Left colon (tissue), 2 donors: ENCODE data around the gene AOC3. TPM values are rescaled to one million over a fixed set of nuclear protein-coding genes. Genes with fewer than 3 reads are reported as not detected.

ENCODE experiments used
- ATAC-seq: fragments of 200-7000 bp; cut with Tn5 transposase; one replicate; pipeline ENCODE4 v1.9.1; 2020; ENCODE audit warnings: mild to moderate bottlenecking, moderate library complexity
- DNase-seq, 2 donors: peaks; one replicate each; pipeline ENCODE4 v3.0.0-alpha.2; 2020
- intact Hi-C, 2 donors: fragments of 100-400 bp; cut with DNase I in 1 of 2; cut with micrococcal nuclease in 1 of 2; formaldehyde crosslinking; loops; one replicate each; pipeline versions ENCODE4 v1.11.2 to v1.14.0; 2022; cut with DNase I, micrococcal nuclease
- microRNA-seq, 2 donors: library from miRNA; unstranded; fragments of <30 nt; microRNA quantifications; one replicate each; pipeline versions ENCODE4 v1.1.0 to v1.2.0, GENCODE V29; 2020
- total RNA-seq, 2 donors: library from RNA; stranded (reverse); fragmentation: NEBNext Ultra II Directional; extraction: Animal tissue kit (Norgen Biotek cat#: 25700); gene quantifications; one replicate each; pipeline ENCODE4 v1.2.1, GENCODE V29; 2021
- donor health status: DM: no; HTN: no; CAD: no.
- donor health status: DM: yes; HTN: yes; CAD: no.

Gene AOC3
- total RNA-seq, 2 donors from 2014 or later, result 5.6 to 27.1 TPM

DNA sequence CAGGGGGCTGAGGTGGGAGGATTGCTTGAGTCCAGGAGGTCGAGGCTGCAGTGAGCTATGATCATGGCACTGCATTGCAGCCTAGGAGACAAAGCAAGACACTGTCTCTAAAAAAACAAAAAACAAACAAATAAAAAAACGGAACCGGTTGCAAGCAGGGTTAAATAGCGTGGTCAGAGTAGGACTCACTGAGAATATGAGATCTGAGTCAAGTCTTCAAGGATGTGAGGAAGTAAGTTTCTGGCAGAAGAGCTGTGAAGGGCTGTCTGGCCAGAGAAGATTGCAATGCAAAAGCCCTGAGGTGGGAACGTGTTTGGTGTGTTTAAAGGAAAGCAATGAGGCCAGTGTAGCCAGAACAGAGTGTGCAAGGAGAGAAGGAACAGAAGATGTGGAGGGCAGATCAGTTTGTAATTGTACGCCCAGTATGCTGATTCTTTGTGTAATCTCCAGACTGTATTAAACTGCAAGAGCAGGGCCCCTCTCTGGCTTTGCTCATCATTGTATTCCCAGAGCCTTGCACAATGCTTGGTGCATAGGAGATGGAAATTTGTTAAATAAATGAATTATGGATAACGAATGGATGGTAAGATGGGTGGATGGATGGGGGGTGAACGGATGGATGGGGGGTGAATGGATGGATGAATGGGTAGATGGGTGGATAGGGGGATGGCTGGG lies 55.9 kb downstream of the AOC3 start:
- DNase-seq (no peak), ATAC-seq (no peak)
- intact Hi-C loops, result no loop called here

Small RNA genes lying within 50 kb of the gene (microRNA-seq; reads per million reads assigned to microRNA genes)
- 0 to 2.7 reads per million in 2 donors for gene MIR6781

Other genes starting within 250 kb of the AOC3 start
- gene RETREG3, start 241.8 kb upstream of the AOC3 start, total RNA-seq, result 10 to 100 TPM; 49.0 to 71.6 TPM
- 10 to 100 TPM; 24.3 to 39.7 TPM for gene TUBG1, start 241.5 kb upstream of the AOC3 start, total RNA-seq
- 1 to 10 TPM; 4.4 to 7.7 TPM for gene TUBG2, start 191.9 kb upstream of the AOC3 start, total RNA-seq
- gene PLEKHH3, start 174.2 kb upstream of the AOC3 start, total RNA-seq, result 10 to 100 TPM; 15.0 to 16.6 TPM
- 1 to 10 TPM in 1 of 2 donors, under 1 TPM in 1; 0.58 to 2.4 TPM for gene CCR10, start 169.4 kb upstream of the AOC3 start, total RNA-seq
- 1 to 10 TPM; 1.2 to 4.6 TPM for gene CNTNAP1, start 168.7 kb upstream of the AOC3 start, total RNA-seq
- gene EZH1, start 106.2 kb upstream of the AOC3 start, total RNA-seq, result 10 to 100 TPM; 24.9 to 28.0 TPM
- gene RAMP2, start 90.0 kb upstream of the AOC3 start, total RNA-seq, result 1 to 10 TPM; 5.0 to 7.7 TPM
- 10 to 100 TPM; 81.5 to 83.6 TPM for gene VPS25, start 77.8 kb upstream of the AOC3 start, total RNA-seq
- 10 to 100 TPM; 32.7 to 41.2 TPM for gene WNK4, start 70.6 kb upstream of the AOC3 start, total RNA-seq
- 100 to 1,000 TPM; 142 to 167 TPM for gene COA3, start 52.5 kb upstream of the AOC3 start, total RNA-seq
- gene CNTD1, start 52.3 kb upstream of the AOC3 start, total RNA-seq, result 1 to 10 TPM; 1.2 to 2.4 TPM
- gene BECN1, start 26.9 kb upstream of the AOC3 start, total RNA-seq, result 100 to 1,000 TPM; 128 to 150 TPM
- gene PSME3, start 17.8 kb upstream of the AOC3 start, total RNA-seq, result 100 to 1,000 TPM in 1 of 2 donors, 10 to 100 TPM in 1; 89.7 to 104 TPM
- gene AOC2, start 6.6 kb upstream of the AOC3 start, total RNA-seq, result under 1 TPM; 0.47 to 0.85 TPM
- gene G6PC1, start 49.6 kb downstream of the AOC3 start, total RNA-seq, result under 1 TPM in 1 of 2 donors, not detected in 1; 0.50 TPM
- gene AARSD1, start 113.3 kb downstream of the AOC3 start, total RNA-seq, result 10 to 100 TPM; 17.6 to 24.1 TPM
- gene PTGES3L, start 128.9 kb downstream of the AOC3 start, total RNA-seq, result 1 to 10 TPM; 3.2 to 3.6 TPM
- gene RUNDC1, start 129.4 kb downstream of the AOC3 start, total RNA-seq, result 10 to 100 TPM; 24.2 to 25.2 TPM
- gene RPL27, start 147.2 kb downstream of the AOC3 start, total RNA-seq, result 100 to 1,000 TPM; 605 to 650 TPM
- gene IFI35, start 155.6 kb downstream of the AOC3 start, total RNA-seq, result 10 to 100 TPM; 33.6 to 51.6 TPM
- 10 to 100 TPM; 46.3 to 85.2 TPM for gene VAT1, start 171.2 kb downstream of the AOC3 start, total RNA-seq
- gene RND2, start 174.0 kb downstream of the AOC3 start, total RNA-seq, result 1 to 10 TPM in 1 of 2 donors, under 1 TPM in 1; 0.15 to 1.1 TPM